HL-60/S4 treated with retinoic acid at 250 ng/mL for 4 days and 3 days (cell line): Measurements from ENCODE around the gene QPCT.
"Not testable (repeated sequence)": the region's sequence is repeated elsewhere in the genome, so short reads cannot be mapped to it uniquely, and the experiment has no call there.

ENCODE experiments used
- in situ Hi-C: fragments of 300-500 bp; cut with MboI; formaldehyde crosslinking; loops from 2 replicates; pipeline ENCODE4 v1.7.0; 2022; ENCODE audit warnings: low sequenced_read_pairs

Gene QPCT

DNA sequence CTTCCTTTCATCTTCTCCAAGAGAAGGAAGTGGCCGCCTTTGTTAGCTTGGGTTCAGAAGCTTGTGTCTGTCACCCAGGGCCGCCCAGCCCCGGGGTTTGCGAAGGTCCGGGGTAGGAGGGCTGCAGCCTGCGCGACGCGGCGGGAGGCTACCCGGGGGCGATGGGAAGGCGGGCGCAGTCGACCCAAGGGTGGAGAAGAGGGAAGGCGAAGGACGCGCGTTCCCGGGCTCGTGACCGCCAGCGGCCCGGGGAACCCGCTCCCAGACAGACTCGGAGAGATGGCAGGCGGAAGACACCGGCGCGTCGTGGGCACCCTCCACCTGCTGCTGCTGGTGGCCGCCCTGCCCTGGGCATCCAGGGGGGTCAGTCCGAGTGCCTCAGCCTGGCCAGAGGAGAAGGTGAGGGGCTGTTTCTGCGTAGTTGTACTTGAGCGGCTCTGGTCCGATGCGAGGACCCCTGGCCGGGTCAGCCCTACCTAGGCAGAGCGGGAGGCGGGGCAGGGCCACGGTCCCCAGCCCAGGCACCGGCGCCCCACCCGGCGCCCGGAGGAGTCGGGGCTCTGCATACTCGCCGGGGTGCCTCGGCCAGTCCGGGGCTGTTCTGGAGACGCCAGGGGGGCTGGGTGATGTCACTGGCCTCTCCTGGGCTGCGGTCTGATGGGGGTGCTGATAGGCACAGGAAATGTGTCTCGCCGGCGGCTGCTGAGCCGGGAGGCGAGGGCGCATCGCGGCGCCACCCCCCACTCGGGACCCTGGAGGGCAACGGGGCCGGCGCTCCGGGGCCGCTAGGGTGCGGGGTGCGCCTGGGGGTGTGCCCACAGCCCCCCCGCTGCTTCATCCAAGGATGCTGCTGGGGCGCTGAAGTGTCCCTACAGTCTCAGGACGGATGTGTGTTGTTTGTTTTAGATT lies at the start of gene QPCT:
Gene QPCT (plus strand): TSS at position 178 of the 909 bp plus-strand sequence. CDS start 102 bp downstream, at position 280.
- in situ Hi-C loops = no loop called here

DNA sequence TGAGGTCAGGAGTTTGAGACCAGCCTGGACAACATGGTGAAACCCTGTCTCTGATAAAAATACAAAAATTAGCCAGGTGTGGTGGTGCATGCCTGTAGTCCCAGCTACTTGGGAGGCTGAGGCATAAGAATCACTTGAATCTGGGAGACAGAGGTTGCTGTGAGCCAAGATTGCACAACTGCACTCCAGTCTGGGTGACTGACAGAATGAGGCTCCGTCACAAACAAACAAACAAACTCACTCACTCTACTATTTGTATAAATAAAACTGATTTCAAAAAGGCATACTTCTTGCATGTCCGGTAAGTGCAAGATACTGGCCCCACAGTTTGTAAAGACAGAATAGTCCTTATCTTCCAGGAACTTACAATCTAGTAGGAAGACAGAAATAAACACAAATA lies 49.6 kb upstream of the QPCT start:
- in situ Hi-C loops = not testable (repeated sequence)

DNA sequence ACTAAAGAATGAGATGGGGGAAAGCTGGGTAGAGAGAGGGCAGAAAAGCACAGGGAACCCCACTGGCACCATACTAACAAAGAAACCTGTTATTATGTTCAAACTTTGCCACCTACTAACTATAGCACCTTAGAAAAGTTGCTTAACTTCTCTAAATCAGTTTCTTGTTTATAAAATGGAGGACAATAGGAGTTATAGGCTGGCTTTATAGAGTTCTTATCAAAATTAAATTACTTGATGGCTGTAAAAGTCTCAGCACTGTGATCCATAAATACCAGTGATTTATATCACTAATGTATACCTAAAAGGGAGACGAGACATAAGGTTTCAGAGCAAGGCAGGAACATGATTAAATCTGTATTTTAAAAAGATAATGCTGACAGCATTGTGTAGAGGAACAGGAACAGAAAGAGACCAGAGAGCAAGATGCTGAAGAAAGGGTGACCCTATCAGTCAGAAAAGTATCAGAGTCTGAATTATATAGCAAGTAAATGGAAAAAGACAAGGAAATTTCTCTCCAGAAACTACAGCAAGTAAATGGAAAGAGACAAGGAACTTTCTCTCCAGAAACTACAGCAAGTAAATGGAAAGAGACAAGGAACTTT lies 48.9 kb upstream of the QPCT start:
- in situ Hi-C loops = no loop called here

DNA sequence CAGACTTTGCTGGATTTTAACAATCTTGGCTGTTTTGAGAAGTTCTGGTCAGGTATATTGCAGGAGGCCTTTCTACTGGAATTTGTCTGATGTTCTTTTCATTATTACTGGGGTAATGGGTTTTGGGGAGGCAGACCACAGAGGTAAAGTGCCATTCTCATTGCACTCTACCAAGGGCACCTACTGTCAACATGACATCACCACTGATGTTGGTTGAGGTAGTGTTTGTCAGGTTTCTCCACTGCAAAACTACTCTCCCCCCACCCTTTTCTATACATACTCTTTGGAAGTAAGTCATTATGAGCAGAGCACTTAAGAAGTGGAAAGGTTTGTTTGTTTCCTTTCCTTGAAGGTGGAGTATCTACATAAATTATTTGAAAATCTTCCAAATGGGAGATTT lies 46.8 kb upstream of the QPCT start:
- in situ Hi-C loops = no loop called here

GRCh38 chr2:37300146-37300545 lies 44.3 kb upstream of the QPCT start:
- in situ Hi-C loops = no loop called here

DNA sequence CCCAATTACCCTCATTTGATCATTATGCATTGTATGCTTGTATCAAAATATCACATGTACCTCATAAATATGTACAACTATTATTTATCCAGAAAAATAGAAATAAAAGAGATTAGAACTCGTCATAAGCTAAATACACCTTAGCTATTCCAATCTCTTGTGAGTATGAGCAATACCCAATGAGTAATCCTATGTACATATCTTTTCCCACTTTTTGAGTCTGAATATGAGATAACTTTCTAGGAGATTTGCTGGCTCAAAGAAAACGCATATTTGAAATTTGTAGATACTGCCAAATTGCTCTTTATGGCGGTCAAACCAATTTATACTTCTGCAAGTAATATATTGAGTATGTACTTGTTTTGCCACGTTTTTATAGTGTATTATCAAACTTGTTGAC lies 43.9 kb upstream of the QPCT start:
- in situ Hi-C loops = no loop called here

DNA sequence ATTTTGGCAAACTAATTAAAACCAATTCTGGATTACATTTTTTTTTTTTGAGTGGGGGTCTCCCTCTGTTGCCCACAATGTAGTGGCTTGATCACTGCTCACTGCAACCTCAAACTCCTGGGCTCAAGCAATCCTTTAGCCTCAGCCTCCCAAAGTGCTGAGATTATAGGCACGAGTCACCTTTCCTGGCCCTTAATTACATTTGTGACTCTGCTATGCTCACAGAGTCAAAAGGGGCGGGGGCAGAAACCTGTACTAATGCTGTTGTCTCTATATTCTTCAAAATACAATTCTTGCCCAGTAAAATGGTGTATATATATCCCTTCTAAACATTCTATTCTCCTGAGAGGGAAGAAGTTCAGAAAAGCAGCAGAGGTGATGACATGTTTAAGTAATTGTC lies 43.0 kb upstream of the QPCT start:
- in situ Hi-C loops = no loop called here

DNA sequence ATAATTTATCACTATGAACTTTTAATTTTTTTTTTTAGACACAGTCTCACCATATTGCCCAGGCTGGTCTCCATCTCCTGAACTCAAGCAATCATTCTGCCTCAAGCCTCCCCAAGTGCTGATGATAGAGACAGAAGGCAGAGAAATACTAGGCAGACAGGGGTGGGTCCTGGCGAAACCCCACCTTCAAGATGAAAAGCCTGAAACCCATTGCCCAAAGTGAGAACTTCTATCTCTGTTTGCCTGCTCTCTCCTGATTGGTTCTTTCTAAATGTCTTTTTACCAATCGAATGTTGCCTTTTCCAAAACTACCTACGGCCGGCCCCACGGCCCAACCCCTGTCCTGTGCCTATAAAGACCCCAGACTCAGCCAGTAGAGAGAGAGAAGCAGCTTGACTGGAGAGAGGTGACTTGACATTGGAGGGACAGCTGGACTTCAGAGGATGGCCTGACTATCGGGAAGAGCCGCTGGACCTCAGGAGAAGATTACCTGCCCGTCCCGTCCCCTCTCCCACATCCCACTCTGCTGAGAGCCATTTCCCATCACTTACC lies 41.7 kb upstream of the QPCT start:
- in situ Hi-C loops = no loop called here

DNA sequence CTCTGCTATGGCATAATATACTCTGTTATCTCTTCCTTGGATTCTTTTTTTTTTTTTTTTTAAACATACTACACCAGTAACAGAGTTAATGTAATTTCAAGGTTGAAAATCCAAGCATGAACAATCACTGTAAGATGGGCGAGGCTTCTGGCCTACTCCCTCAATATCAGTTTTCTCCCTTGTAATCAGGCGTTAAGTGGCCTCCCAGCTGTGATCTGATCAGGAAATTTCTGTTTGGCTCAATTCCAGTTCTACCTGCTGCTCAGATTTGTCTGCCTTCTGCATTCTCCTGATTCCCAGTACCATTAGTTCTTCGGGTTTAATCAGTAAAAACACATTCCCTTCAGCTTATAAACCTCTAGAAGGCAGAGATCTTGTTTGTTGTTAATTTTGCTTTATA lies 38.4 kb upstream of the QPCT start:
- in situ Hi-C loops = no loop called here

DNA sequence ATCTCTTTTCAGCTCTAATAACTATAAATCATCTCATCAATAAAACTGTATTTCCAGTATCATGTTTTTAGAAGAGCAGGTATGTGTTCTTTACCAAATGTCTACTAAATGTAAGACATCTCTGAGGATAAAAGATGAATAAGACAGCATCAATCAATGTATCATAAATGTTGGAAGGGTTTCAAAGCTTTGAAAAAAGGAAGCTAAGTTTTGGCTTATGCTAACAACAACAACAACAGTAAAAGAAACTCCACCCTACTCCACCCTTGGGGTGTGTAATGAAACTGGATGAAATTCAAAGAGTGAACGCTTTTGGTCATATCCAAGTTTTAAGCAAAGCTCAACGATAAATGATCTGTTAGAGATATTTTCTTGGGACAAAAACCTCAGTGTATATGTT lies 36.9 kb upstream of the QPCT start:
- in situ Hi-C loops = no loop called here

- in situ Hi-C loops = no loop called here
Measured at GRCh38 chr2:37315364-37315763, 29.1 kb upstream of the QPCT start.

DNA sequence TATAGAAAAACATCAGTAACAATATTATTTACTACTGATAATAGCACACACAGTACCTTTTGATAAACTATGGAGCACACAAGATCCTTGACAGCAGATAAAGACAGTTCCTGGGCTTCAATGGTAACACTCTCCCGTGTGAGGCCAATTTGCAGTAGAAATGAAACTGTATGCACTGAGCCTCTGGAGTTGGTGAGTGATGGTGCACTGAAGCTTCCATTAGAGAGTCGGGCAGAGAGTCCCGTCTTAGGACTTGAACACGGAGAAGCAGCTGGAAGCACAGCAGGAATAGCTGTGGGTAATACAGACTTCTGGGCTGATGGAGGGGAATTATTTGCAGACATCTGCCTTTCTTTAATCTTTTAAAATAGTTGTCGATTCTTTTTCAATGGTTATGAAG lies 28.2 kb upstream of the QPCT start:
- in situ Hi-C loops = no loop called here

- in situ Hi-C loops = no loop called here
Measured at GRCh38 chr2:37317746-37318145, 26.7 kb upstream of the QPCT start.

- in situ Hi-C loops = no loop called here
Measured at GRCh38 chr2:37318401-37318800, 26.0 kb upstream of the QPCT start.

DNA sequence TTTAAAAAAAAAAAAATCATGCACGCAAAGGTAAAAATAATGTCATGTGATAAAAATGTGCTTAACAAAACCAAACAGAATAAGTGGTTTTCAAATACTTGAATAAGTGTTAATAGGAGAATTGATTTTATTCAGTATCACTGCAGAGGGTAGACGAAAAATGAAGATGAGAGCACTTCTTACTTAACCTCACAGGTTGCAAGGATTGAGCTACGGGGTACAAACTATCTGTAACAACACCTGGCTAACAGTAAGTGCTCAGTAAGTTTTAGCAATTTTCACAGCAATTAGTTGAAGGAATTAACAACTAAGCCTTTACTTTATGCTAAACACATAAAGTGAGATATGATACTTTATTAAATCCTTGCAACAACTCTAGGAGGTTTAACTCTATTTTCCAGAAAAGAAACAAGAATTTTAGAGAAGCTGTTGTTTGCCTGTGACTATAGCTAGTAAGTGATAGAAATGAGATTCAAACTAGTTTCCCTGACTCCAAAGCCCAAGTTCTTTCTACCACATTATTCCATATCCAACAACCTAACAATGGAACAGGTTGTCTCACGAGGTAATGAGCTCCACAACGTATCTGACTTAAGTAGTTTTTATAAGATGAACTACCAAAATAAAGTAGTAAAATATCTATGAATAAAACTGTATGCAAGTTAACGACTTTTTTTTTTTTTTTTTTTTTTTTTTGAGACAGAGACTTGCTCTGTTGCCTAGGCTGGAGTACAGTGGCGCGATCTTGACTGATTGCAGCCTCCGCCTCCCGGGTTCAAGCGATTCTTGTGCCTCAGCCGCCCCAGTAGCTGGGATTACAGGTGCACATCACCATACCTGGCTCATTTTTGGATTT lies 24.4 kb upstream of the QPCT start:
- in situ Hi-C loops = no loop called here

- in situ Hi-C loops = no loop called here
Measured at GRCh38 chr2:37321029-37321682, 23.3 kb upstream of the QPCT start.

DNA sequence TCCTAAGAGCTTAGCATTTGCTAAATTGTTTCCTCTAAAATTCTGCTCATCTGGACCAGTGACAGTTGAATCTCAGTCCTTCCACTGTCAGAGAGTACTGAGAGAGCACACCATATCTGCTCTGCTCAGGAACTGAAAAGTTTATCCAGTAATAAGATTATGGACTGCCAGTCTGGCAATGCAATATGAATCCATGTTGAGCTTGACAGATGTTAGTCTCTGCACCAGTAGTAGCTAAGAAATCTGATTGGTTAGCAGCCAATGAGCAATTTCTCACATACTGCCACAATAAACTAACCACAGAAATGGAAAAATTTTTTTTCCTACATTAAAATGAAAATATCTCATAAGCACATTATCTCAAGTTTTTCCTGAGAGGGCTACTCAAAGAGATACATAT lies 22.1 kb upstream of the QPCT start:
- in situ Hi-C loops = no loop called here

- in situ Hi-C loops = no loop called here
Measured at GRCh38 chr2:37323176-37323780, 21.2 kb upstream of the QPCT start.

DNA sequence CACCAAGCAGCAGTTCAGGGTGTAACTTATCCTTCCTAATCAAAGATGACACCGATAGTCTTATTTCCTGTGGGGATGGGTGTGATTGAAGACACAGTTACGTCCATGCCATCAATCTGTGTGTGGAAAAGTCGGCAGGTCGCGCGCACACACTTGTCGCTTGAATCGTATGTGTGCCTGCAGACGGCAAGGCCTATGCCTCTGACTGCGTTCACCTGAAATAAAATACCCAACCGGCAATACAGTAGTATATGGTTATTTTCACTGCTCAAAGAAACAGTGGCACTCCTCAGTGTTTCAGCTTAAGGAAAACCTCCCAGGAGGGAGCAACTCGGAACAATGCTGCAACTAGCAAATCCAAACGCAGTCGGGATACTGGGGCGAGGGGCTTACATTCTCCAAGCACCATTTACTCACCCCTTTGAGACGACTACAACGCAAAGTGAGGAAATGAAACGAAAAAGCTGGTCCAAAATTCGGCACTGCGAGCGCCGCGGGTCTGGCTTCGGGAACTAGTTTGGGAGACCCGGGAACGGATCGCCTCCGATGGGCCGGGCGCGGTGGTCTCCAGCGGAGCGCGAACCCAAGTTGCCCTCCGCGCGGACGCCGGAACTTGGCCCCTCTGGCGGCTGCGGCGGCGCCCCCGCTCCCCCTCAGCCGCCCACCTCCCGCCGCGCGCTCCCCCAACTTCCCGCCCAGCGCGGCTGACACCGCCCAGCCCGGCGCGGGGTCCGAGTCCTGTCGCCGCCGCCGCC lies 20.5 kb upstream of the QPCT start:
- in situ Hi-C loops = no loop called here

GRCh38 chr2:37324536-37324785 lies 20.0 kb upstream of the QPCT start:
- in situ Hi-C loops = no loop called here
